CD4-positive, alpha-beta T cell treated with Interleukin-4 for 1 hour (primary cell): Measurements from ENCODE around the gene SLC4A4.

Experiments
- DNase-seq, 2 donors: peaks; one replicate each; pipeline ENCODE4 v3.0.0-alpha.2; 2020 to 2022

The SLC4A4 gene

GRCh38 chr4:71474731-71475130 lies 135.9 kb downstream of the SLC4A4 start:
- no peak for DNase-seq

GRCh38 chr4:71476240-71476639 lies 137.4 kb downstream of the SLC4A4 start:
- no peak for DNase-seq

- DNase-seq, result no peak
These were observed 147.9 kb downstream of the SLC4A4 start for GRCh38 chr4:71486550-71487343.

- no peak for DNase-seq
These were observed 148.6 kb downstream of the SLC4A4 start for GRCh38 chr4:71487344-71487920.

GRCh38 chr4:71494539-71494938 lies 155.7 kb downstream of the SLC4A4 start:
- no peak for DNase-seq

- DNase-seq, result no peak
These were observed 156.6 kb downstream of the SLC4A4 start for GRCh38 chr4:71495454-71495853.

GRCh38 chr4:71497078-71497477 lies 158.3 kb downstream of the SLC4A4 start:
- DNase-seq, result no peak

GRCh38 chr4:71498002-71498401 lies 159.2 kb downstream of the SLC4A4 start:
- DNase-seq, result no peak

GRCh38 chr4:71498625-71499024 lies 159.8 kb downstream of the SLC4A4 start:
- no peak for DNase-seq

GRCh38 chr4:71501992-71502391 lies 163.2 kb downstream of the SLC4A4 start:
- DNase-seq, result no peak

- no peak for DNase-seq
These were observed 179.6 kb downstream of the SLC4A4 start for GRCh38 chr4:71518283-71518989.

- DNase-seq, result no peak
These were observed 181.5 kb downstream of the SLC4A4 start for GRCh38 chr4:71520308-71520707.

GRCh38 chr4:71520850-71521249 lies 182.0 kb downstream of the SLC4A4 start:
- DNase-seq, result no peak

- no peak for DNase-seq
These were observed 185.9 kb downstream of the SLC4A4 start for GRCh38 chr4:71524756-71525155.

GRCh38 chr4:71526637-71527406 lies 188.0 kb downstream of the SLC4A4 start:
- no peak for DNase-seq

- no peak for DNase-seq
These were observed 193.6 kb downstream of the SLC4A4 start for GRCh38 chr4:71532407-71532806.

GRCh38 chr4:71533121-71533520 lies 194.3 kb downstream of the SLC4A4 start:
- no peak for DNase-seq

GRCh38 chr4:71537551-71538065 lies 198.8 kb downstream of the SLC4A4 start:
- DNase-seq, result no peak

GRCh38 chr4:71538528-71538927 lies 199.7 kb downstream of the SLC4A4 start:
- DNase-seq, result no peak

GRCh38 chr4:71540749-71541269 lies 202.0 kb downstream of the SLC4A4 start:
- DNase-seq, result no peak

- DNase-seq, result no peak
These were observed 202.7 kb downstream of the SLC4A4 start for GRCh38 chr4:71541541-71541940.

- DNase-seq, result no peak
These were observed 206.3 kb downstream of the SLC4A4 start for GRCh38 chr4:71545168-71545567.
